ENCODE measurements around the gene SFXN3.

DNA sequence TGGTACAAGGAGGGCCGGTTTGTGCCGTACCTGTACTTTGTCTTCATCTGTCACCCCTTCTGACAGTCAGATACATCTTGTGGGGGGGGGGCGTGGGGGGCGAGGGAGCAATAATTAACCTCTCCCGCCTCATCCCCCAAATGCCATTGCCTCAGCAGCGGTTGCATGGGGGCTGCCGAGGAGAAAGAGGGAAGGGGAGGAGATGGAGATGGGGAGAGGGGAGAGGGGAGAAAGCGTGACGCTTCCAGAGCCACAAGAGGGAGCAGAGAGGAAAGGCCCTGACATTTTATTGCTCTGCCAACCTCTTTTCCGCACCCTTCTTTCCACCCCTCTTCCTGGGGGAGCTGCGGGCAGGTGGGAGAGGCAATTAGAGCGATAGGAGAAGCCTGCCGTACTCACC, 42.6 kb downstream of the SFXN3 start:
- TF ChIP-seq CTCF (conservative IDR thresholded peaks at IDR 0.05; ENCODE audit: low read length) (no peak), EZH2phosphoT487 (IDR thresholded peaks at IDR 0.05; ENCODE audit: borderline replicate concordance, low read depth, low read length) (no peak)

Measured in OCI-LY7 (cell line).